Measurements from ENCODE around the gene ST8SIA5.

ST8SIA5 gene

DNA sequence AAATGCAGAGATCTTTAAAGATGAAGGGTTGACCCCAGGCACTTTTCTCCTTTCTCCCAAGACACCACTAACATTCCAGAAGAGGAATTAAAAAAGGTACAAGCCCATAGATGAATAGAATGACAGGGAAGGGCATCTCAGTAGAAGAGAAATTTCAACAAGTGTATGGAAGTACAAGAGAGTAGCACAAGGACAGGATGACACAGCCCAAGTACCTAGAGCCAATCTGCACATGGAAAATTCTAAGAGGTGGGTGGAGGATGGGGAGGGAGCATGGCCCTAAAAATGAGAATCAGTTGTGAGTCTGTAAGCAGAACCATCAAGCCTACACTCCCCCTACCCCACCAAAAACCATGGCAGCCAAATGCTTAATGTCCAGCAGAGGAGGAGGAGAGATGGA, 60.2 kb downstream of the ST8SIA5 start:
- no peak for TF ChIP-seq CTCF (IDR thresholded peaks at IDR 0.05; ENCODE audit: control insufficient read depth, insufficient read depth, low read depth, low read length, missing control alignments)
- H3K4me3 ChIP-seq (ENCODE audit: control insufficient read depth, low read depth, low read length): no peak overlapping the region
- no peak for DNase-seq (ENCODE audit: low read depth)

- H3K4me3 ChIP-seq (ENCODE audit: control insufficient read depth, low read depth, low read length): no peak overlapping the region
- no peak for TF ChIP-seq CTCF (IDR thresholded peaks at IDR 0.05; ENCODE audit: control insufficient read depth, insufficient read depth, low read depth, low read length, missing control alignments)
- DNase-seq (ENCODE audit: low read depth): no peak
These were observed 60.6 kb downstream of the ST8SIA5 start for GRCh38 chr18:46696268-46696667.

- no peak for DNase-seq (ENCODE audit: low read depth)
- H3K4me3 ChIP-seq (ENCODE audit: control insufficient read depth, low read depth, low read length): no peak overlapping the region
- no peak for TF ChIP-seq CTCF (IDR thresholded peaks at IDR 0.05; ENCODE audit: control insufficient read depth, insufficient read depth, low read depth, low read length, missing control alignments)
These were observed 62.9 kb downstream of the ST8SIA5 start for GRCh38 chr18:46693996-46694395.

DNA sequence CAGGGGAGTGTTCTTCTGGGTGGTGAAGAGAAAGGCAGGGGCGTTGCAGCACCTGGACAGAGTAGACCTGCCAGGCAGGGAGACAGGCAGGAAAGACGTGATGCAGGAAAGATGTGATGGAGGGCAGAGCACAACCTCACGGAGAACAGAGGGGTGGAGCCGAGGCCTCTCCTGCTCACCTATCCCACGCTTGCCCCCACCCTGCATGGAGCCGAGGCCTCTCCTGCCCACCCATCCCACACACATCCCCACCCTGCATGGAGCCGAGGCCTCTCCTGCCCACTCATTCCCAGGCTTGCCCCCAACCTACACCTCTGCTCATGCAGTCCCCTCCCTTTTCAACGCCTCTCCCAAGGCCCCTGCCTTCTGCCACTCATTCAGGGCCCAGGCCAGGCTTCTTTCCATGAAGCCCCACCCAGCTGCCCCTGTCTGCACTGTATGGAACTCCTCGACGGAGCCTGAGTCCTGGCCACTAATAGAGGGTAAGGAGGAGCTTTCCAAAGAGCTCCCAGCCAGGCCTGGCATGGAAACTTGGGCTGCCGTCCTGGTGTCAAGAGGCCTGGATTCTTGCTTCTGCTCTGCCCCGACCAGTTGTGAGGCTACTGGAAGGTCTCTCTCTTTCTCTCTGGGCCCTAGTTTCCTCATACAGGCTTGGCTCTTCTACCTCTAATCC, 67.9 kb downstream of the ST8SIA5 start:
- no peak overlapping the region for H3K4me3 ChIP-seq (ENCODE audit: control insufficient read depth, low read depth, low read length)
- DNase-seq (ENCODE audit: low read depth): no peak
- no peak for TF ChIP-seq CTCF (IDR thresholded peaks at IDR 0.05; ENCODE audit: control insufficient read depth, insufficient read depth, low read depth, low read length, missing control alignments)

GRCh38 chr18:46686186-46686585, 70.7 kb downstream of the ST8SIA5 start:
- no peak for DNase-seq (ENCODE audit: low read depth)
- TF ChIP-seq CTCF (IDR thresholded peaks at IDR 0.05; ENCODE audit: control insufficient read depth, insufficient read depth, low read depth, low read length, missing control alignments): no peak
- no peak overlapping the region for H3K4me3 ChIP-seq (ENCODE audit: control insufficient read depth, low read depth, low read length)

DNA sequence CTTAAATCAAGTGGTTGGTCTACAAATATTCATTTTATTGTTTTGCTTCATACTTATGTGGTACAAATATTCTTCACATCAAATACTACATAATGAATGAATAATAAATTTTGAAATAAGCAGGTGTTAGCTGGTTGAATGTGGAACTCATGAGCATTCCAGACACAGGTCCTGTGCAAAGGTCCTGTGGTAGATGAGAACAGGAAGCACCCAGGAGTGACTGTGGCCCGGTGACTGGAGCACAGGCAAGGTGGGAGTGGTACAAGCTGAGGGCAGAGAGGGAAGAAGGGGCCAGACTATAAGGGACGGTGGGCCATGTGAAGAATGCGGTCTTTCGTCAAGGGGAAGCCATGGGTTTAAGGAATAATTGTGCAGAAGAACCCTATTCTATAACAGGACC, 73.6 kb downstream of the ST8SIA5 start:
- H3K4me3 ChIP-seq (ENCODE audit: control insufficient read depth, low read depth, low read length): no peak overlapping the region
- no peak for TF ChIP-seq CTCF (IDR thresholded peaks at IDR 0.05; ENCODE audit: control insufficient read depth, insufficient read depth, low read depth, low read length, missing control alignments)
- DNase-seq (ENCODE audit: low read depth): no peak
